Endothelial cell of umbilical vein (primary cell): ENCODE measurements around the gene PARP6. TPM values are rescaled to one million over a fixed set of nuclear protein-coding genes. Genes with fewer than 3 reads are reported as not detected.

ENCODE experiments used
- BruUV-seq: library from RNA; stranded (reverse); fragments of 400-500 nt; replicated peaks from 2 replicates; lab custom pipeline; 2021; lab: Mats Ljungman, UMichigan
- CTCF ChIA-PET: fragments of 300-600, 350-600 bp; sonication (Branson Sonifier 250); formaldehyde crosslinking; loops from one replicate; lab custom pipeline; 2021; ENCODE audit warnings: antibody characterized with exemption, inconsistent platforms; lab: Charles Lee
- POLR2A ChIA-PET: fragments of 300-600, 350-600 bp; sonication (Branson Sonifier 250); formaldehyde crosslinking; loops from one replicate; lab custom pipeline; 2021; ENCODE audit warnings: antibody characterized with exemption, inconsistent platforms; lab: Charles Lee
- DNase-seq: peaks from one replicate; pipeline ENCODE4 v3.0.0-alpha.2; 2011; ENCODE audit warnings: low read depth, low spot score
- FAIRE-seq: peaks from 2 replicates; lab custom pipeline; 2011; peaks lifted over from hg19 to GRCh38; lab: Jason Lieb, UNC
- H2AFZ ChIP-seq: 2 replicates; pipeline ENCODE4 v1.6.0; 2012; ENCODE audit warnings: low read depth, low read length, control low read depth, inconsistent platforms
- H3K27ac ChIP-seq: 2 replicates; pipeline ENCODE4 v1.5.1; 2011; ENCODE audit warnings: low read depth, mild to moderate bottlenecking, control low read depth, low read length, moderate library complexity; ENCODE audit not compliant: insufficient read depth
- H3K27me3 ChIP-seq, 2 experiments: 2 replicates each; pipeline versions ENCODE4 v1.6.0 to v1.6.1; 2011; ENCODE audit warnings: low read length in 2 of 2, mixed read lengths in 1 of 2; ENCODE audit not compliant: control insufficient read depth in 2 of 2, insufficient read depth in 2 of 2
- H3K36me3 ChIP-seq, 2 experiments: 2 replicates in 1 of 2; 3 replicates in 1 of 2; pipeline ENCODE4 v1.5.1; 2011; ENCODE audit warnings: low read length in 2 of 2, mild to moderate bottlenecking in 1 of 2, moderate library complexity in 1 of 2; ENCODE audit not compliant: control insufficient read depth in 2 of 2, insufficient read depth in 2 of 2; ENCODE audit errors: extremely low read depth in 1 of 2
- H3K4me1 ChIP-seq: 3 replicates; pipeline ENCODE4 v1.5.1; 2011; ENCODE audit warnings: mild to moderate bottlenecking, low read length; ENCODE audit not compliant: control insufficient read depth, insufficient read depth; ENCODE audit errors: extremely low read depth
- H3K4me2 ChIP-seq: 2 replicates; pipeline ENCODE4 v1.6.1; 2011; ENCODE audit warnings: low read length, control low read depth, mixed read lengths; ENCODE audit not compliant: insufficient read depth
- H3K4me3 ChIP-seq, 3 experiments: fragments of 200-600 bp in 1 of 3; sonication (generic), shearing (Covaris generic) in 1 of 3; replicated peaks in 1 of 3; 2 replicates each; pipeline ENCODE4 v1.5.1; 2011 to 2016; ENCODE audit warnings: control low read depth in 3 of 3, low read length in 3 of 3, mild to moderate bottlenecking in 2 of 3, inconsistent platforms in 1 of 3, low read depth in 1 of 3, moderate library complexity in 1 of 3; ENCODE audit not compliant: insufficient read depth in 1 of 3
- H3K79me2 ChIP-seq: 2 replicates; pipeline ENCODE4 v1.6.0; 2012; ENCODE audit warnings: low read length, inconsistent platforms; ENCODE audit not compliant: control insufficient read depth, insufficient read depth
- H3K9ac ChIP-seq: replicated peaks from 2 replicates; pipeline ENCODE3; 2011; ENCODE audit warnings: low read length, control low read depth; ENCODE audit not compliant: insufficient read depth; ENCODE audit errors: extremely low read depth
- H3K9me1 ChIP-seq: replicated peaks from 3 replicates; pipeline ENCODE4 v1.6.0; 2011; ENCODE audit warnings: mild to moderate bottlenecking, low read length; ENCODE audit not compliant: control insufficient read depth, insufficient read depth; ENCODE audit errors: extremely low read depth
- H3K9me3 ChIP-seq: replicated peaks from 2 replicates; pipeline ENCODE4 v1.5.1; 2012; ENCODE audit warnings: low read length, inconsistent platforms; ENCODE audit not compliant: control insufficient read depth, insufficient read depth
- H4K20me1 ChIP-seq: replicated peaks from 2 replicates; pipeline ENCODE3; 2011; ENCODE audit warnings: mild to moderate bottlenecking, low read length; ENCODE audit not compliant: control insufficient read depth, insufficient read depth; ENCODE audit errors: extremely low read depth
- CTCF ChIP-seq, 2 donors: IDR thresholded peaks; 1 replicate in 1 of 2; 2 replicates in 1 of 2; pipeline ENCODE4 v1.5.1; 2011; ENCODE audit warnings: low read length in 2 of 2, mild to moderate bottlenecking in 2 of 2, moderate library complexity in 2 of 2, control low read depth in 1 of 2, inconsistent platforms in 1 of 2, low read depth in 1 of 2; ENCODE audit not compliant: insufficient read depth in 1 of 2; ENCODE audit errors: extremely low read depth in 1 of 2
- EZH2 ChIP-seq: IDR thresholded peaks from 2 replicates; pipeline ENCODE4 v1.6.1; 2012; ENCODE audit warnings: borderline replicate concordance, low read depth, mild to moderate bottlenecking, moderate library complexity, low read length, inconsistent platforms; ENCODE audit not compliant: severe bottlenecking
- FOS ChIP-seq: IDR thresholded peaks from 2 replicates; pipeline ENCODE4 v1.6.1; 2011; ENCODE audit warnings: mild to moderate bottlenecking, low read length, moderate library complexity, borderline replicate concordance; ENCODE audit not compliant: insufficient read depth
- GATA2 ChIP-seq: IDR thresholded peaks from 2 replicates; pipeline ENCODE4 v1.7.0; 2011; ENCODE audit warnings: low read depth, mild to moderate bottlenecking, moderate library complexity, mixed read lengths, low read length; ENCODE audit not compliant: insufficient read length, insufficient read depth
- JUN ChIP-seq: IDR thresholded peaks from 2 replicates; pipeline ENCODE4 v1.6.1; 2011; ENCODE audit warnings: borderline replicate concordance, low read depth; ENCODE audit not compliant: insufficient read length, insufficient read depth
- MAX ChIP-seq: IDR thresholded peaks from 2 replicates; pipeline ENCODE4 v1.6.1; 2011; ENCODE audit not compliant: insufficient read depth, insufficient read length
- MYC ChIP-seq: IDR thresholded peaks from one replicate; pipeline ENCODE4 v1.6.1; 2011; ENCODE audit warnings: mild to moderate bottlenecking, low read depth, low read length
- POLR2A ChIP-seq: IDR thresholded peaks from 2 replicates; pipeline ENCODE4 v1.6.1; 2012; ENCODE audit warnings: low read depth, mild to moderate bottlenecking, control low read depth, low read length
- POLR2AphosphoS5 ChIP-seq: IDR thresholded peaks from 2 replicates; pipeline ENCODE4 v1.6.1; 2012; ENCODE audit warnings: low read depth, mild to moderate bottlenecking, control low read depth, low read length, moderate library complexity; ENCODE audit not compliant: insufficient read depth
- dilution Hi-C: fragments of 300-500 bp; cut with MboI; formaldehyde crosslinking; loops from one replicate; pipeline ENCODE4 v1.15.0; 2019; ENCODE audit warnings: low sequenced_read_pairs; ENCODE audit not compliant: extremely low pct_ligation_motif_present
- intact Hi-C: fragments of 100-400 bp; cut with micrococcal nuclease; formaldehyde crosslinking; loops from one replicate; pipeline ENCODE4 v1.10.0; 2022
- polyA plus RNA-seq, 4 experiments: library from polyadenylated mRNA; depleted of rRNA in 3 of 4; stranded (reverse) in 3 of 4; unstranded in 1 of 4; fragments of >200 nt; gene quantifications; 2 replicates each; pipeline versions ENCODE4 v1.2.1 to v1.2.3, GENCODE V29; 2011 to 2012; ENCODE audit warnings: missing spikeins in 1 of 4
- total RNA-seq: library from RNA; stranded (reverse); gene quantifications from 2 replicates; pipeline ENCODE4 v1.2.3, GENCODE V29; 2021

The PARP6 gene
- total and polyA plus RNA-seq, 2 donors (not counting 3 experiments of a cell fraction or from before 2014, with no cell fraction given): 41.1 to 53.3 TPM

DNA sequence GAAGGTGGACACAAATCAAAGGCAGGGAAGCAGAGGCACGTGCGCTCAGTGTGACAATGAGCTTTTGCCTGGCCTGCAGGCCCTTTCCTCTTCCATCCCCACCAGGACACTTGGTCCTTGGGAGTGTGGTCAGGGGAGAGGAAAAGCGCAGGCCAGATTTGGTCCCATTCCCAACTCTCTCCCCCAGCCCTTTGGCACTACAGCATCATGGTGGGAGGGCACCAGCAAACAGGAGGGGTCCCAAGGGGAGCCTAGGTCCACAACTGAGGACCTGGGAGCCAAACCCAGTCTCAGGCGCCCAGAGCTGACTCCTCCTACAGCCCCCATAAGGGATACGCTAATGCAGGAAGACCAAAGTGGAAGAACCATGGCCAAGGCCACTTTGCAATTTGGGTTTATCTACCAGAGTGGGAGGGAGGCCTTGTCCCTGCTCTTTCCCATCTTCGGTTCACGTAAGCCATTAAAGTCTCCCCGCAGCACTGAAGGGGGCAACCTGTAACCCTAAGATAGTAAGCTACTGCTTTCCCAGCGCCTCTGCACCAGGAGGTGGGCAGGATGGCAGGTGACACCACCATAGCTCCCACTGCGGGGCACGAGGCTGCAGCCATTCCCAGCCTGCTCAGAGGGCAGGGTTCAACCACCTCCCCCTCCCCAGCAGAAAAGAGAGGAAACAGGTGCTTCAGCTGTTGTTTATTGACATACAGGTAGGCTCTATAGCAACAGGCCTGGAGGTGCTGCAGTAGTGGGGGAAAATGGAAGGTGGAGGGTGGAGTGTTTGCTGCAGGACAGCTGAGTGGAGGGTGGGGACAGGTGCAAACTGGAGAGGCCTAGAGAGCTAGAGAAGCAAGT is 73.8 kb downstream of the PARP6 start:
- POLR2A ChIA-PET: no interaction called here
- intact Hi-C loops: loop anchor here (1.0 to 2.0 kb wide), 3 partner anchors 33 to 88 kb away; partner anchors contain the start of genes PARP6 and PKM
- BruUV-seq: no TSS peak

More for the DNA sequence above, 73.8 kb downstream of the PARP6 start:
- no peak overlapping the region for H3K9ac ChIP-seq
- no peak for FAIRE-seq
- H3K36me3 ChIP-seq: peaks cover 29 to 34% of the 10 kb centered on the region in 2 experiments
- peaks cover 0 to 2% of the 10 kb centered on the region in 2 experiments for H3K27me3 ChIP-seq
- peaks cover 4% of the 10 kb centered on the region for H3K4me1 ChIP-seq
- H3K4me2 ChIP-seq: no peak overlapping the region
- no peaks in the 10 kb centered on the region for H4K20me1 ChIP-seq
- no peaks in the 10 kb centered on the region for H3K9me1 ChIP-seq
- H2AFZ ChIP-seq: no peak overlapping the region
- CTCF ChIA-PET: interaction anchor here (1.0 to 4.7 kb wide), 6 partner anchors 30 to 446 kb away, joined by 3 to 63 read pairs (median 4); no protein-coding TSS in a partner anchor
- TF ChIP-seq CTCF (IDR thresholded peaks at IDR 0.05; ENCODE audit: extremely low read depth in 1 of 2, insufficient read depth in 1 of 2, low read depth in 1 of 2, low read length in 2 of 2): no peak
- TF ChIP-seq JUN: no peak
- no peak for TF ChIP-seq MAX
- TF ChIP-seq FOS: no peak
- no peak for TF ChIP-seq EZH2
- no peak for TF ChIP-seq MYC
- no peak for TF ChIP-seq POLR2AphosphoS5
- TF ChIP-seq POLR2A: no peak
- no peak for TF ChIP-seq GATA2
- DNase-seq: no peak
- dilution Hi-C loops: no loop called here
- H3K27ac ChIP-seq: no peak overlapping the region
- H3K9me3 ChIP-seq: no peaks in the 10 kb centered on the region
- H3K4me3 ChIP-seq: no peak overlapping the region
- H3K79me2 ChIP-seq: no peaks in the 10 kb centered on the region
